Cortex of kidney (tissue), 1 donor: Measurements from ENCODE around the gene ATP2B2.

Experiments used
- DNase-seq: peaks from one replicate; lab custom pipeline; 2025; lab: John Stamatoyannopoulos, UW

Gene ATP2B2

DNA sequence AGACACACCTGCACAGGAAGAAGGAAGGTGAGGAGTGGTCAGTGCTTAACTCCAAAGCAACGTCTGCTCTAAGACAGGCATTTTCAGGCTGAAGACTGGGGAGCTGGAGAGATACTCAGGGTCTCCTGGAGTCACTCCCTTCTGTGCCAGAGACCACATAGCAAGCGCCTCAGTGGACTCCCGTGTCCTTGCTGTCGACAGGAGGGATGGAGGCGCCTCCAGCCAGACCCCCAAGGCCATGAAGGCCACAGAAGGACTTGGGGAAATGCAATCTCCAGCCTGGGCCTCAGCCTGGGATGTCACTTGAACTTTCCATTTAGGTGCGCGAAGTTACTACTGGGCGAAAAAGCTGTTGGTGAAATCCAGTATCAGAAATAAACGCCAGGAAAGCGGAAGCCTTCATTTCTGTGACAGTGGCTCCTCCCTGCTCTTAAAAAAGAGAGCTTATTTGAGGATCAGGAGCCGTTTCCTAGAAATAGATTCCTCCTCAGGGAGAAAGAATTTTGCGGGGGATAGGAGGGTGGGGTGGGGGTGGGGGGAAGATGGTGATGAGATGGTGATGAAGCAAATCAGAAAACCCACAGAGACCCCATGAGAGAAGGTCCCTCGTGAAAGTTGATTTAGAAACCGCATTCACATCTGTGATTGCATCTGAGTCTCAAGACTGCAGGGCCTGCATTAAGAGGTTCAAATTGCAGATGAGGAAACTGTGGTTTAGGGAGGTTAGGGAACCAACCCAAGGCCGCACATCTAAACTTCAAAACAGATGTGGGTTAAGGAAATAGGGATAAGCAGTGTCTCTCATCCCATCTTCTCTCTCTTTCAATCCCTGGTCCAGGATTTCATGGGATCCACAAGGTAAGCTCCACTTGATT, 78.8 kb downstream of the ATP2B2 start:
- DNase-seq = no peak

DNA sequence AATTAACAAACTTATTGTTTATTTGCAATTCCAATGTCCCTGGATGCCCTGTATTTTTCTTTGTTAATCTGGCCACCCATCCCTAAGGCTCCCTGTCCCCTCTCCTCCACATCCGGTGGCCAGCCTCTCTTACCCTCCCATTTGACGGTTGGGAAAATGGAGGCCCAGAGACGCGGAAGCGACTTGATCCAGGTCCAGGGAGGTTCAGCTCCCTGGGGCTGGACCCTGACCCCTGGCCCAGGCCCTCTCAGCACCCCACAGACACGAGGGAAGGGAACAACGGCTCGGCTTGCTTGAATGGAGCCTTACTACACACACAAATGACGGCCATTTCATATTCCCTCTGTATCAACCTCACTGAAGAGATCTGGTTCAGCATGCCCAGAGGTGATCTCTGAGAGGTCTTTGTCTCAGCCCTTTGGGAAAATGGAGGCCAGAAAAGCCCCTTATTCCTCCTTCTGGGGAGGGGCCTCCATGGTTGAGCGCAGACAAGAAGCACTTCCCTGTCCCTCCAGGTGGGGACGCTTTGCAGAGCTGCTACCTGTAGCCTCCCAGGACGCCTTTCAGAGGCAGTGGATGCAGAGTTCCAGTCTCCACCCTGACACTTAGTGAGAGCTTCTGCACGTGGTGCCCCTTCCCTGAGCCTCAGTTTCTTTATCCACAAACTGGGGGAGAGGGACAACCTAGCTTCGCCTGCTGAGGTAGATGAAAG, 82.1 kb downstream of the ATP2B2 start:
- no peak for DNase-seq

DNA sequence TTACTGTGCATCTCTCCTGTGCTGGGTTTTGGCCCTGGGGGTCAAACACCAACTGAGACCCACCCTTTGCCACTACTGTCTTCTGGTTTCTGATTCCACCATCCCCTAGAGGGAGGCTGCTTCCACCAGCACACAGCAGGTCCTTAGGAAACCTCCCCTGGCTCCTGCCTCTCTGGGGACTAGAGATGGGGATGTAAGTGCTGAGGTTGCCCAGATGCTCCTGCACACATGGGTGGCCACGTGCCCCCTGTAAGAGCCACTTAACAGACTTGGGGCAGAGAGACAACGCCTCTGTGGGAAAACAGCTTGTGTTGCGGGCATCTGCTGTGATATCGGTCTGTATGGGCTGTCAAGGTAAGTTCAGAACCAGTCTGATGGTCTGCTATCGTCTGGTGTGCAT, 83.4 kb downstream of the ATP2B2 start:
- DNase-seq = no peak

DNA sequence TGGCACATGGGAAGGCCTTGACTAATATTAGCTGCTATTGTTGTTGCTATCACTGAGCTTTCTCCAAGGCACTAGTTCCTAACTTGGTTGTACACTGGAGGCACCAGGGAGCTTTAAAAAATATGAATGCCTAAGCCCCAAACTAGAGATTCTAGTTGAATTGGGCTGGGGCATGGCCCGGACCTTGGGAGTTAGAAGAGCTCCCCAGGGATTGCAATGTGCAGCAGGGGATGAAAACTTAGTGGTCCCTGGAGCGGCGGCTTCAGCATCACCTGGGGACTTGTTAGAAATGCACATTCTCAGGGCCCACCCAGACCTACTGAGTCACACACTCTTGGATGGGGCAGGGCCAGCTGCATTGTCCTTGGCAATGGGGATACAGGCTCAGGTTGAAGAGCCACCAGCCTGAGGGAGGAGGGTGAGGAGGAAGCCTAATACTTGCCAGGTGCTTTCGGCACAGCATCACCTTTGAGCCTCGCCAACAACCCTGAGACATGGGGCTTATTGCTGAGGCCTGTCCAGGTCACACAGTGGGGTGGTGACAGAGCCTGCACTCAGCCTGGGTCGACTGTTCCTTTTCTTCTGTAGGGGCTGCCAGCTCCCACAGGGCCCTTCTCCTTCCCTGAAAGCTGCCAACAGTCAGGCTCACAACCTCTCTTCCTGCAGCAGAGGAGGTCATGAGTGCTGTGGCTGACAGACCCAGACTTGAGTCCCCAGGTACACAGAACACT, 84.5 kb downstream of the ATP2B2 start:
- DNase-seq = no peak

DNA sequence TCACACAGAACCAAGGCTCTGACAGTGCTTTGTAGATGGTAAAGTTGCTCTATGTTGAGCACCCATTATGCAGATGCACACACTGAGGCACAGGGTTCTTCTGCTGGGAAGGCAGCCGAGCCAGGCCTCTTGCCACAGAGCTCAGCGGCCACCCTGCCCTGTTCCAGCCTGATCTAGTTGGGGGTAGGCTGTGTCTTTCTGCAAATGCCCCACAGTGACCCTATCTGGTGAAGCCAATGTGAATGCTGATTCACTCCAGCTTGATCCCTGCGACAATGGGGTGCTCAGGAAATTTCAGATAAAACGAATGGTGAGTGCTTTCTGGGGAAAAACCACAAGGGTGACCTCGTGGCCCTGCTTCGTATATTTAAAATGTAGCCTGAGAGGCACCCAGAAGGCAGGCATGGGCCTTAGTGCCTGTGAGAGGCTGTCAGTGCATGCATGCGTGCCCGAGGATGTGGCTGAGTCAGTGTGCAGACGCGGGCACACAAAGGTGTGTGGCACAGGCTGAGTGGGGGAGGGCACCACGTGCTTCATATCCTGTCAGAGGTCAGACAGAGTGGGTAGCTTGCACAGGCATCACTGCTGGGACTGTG, 85.7 kb downstream of the ATP2B2 start:
- DNase-seq = no peak

DNA sequence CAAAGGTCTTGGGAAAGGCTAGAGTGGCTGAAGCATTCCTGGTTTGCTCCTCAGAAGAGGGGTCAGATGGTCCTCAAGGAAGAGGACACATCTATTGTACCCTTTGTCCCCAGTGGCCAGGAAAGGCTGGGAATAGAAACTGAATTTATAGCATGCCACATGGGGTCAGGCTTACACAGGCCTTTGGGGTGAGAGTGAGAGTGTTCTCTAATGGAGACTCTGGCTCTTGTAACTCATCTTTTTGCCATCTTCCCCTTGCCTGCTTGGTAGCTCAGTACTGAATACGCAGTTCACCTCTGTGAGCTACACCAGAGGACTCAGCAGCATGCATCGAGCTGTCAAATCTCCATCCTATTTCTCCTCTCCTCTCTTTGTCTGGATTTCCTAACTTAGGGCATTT, 87.5 kb downstream of the ATP2B2 start:
- DNase-seq = no peak

DNA sequence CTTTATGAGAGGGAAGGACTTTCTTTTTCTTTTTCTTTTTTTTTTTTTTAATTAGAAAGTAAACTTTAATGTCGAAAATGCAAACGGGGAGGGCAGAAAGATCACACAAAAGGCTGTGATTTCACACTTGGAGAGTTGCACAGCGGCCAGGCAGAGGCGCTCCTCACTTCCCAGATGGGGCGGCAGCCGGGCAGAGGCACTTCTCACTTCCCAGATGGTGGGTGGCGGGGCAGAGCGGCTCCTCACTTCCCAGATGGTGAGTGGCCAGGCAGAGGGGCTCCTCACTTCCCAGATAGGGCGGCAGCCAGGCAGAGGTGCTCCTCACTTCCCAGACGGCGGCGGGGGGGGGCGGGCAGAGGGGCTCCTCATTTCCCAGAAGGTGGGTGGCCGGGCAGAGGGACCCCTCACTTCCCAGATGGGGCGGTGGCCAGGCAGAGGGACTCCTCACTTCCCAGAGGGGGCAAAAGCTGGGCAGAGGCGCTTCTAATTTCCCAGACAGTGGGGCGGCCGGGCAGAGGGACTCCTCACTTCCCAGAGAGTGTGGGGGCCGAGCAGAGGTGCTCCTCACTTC, 88.6 kb downstream of the ATP2B2 start:
- no peak for DNase-seq

DNA sequence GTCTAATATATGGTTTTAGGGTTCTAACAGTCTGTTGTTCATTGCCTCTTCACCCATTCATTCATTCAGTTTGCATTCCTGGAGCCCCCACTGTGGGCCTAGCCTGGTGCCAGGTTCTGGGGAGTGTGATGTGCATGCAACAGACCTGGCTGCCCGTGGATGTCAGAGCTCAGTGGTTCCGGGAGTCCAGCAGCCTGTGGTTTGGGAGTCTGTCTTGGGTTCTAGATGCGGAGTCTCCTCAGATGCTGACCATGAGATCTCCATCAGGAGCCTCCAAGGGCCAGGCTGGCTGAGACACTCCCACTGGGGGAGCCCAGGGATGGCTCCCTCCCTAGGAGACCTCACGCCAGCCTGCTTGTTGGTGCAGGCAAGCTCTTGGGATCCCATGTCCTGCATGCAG, 92.3 kb downstream of the ATP2B2 start:
- no peak for DNase-seq

DNA sequence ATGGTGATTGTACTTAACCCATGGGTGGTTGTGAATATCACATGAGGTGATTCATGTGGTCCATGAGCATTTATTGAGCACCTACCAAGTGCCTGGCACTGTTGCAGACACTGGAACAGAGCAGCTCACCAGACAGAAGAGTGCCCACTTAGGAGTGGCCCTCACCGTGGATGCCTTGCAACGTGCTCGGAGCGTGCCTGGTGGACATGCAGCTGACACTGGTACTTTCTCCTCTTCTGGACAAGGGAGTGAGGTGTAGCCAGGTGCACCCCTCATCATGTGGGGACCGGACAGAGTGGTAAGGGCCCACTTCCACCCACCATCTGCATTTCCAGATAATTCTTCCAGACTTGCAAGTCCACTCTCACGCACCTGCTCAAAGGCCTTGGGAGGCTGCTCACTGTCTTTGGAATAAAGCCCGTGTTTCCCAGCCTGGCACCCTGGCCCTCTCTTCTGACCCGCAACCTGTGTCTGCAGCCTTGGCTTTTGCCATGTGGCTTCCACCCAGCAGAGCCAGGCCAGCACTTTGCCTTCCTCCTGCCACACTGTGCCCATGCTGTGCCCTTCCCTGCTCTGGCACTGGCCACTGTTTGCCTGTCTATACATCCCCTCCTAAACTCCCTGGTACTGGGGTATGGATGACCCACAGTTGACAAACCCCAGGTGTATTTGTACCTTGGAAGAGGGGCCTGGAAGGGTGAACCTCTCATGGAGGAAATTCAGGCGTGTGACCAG, 93.6 kb downstream of the ATP2B2 start:
- no peak for DNase-seq

DNA sequence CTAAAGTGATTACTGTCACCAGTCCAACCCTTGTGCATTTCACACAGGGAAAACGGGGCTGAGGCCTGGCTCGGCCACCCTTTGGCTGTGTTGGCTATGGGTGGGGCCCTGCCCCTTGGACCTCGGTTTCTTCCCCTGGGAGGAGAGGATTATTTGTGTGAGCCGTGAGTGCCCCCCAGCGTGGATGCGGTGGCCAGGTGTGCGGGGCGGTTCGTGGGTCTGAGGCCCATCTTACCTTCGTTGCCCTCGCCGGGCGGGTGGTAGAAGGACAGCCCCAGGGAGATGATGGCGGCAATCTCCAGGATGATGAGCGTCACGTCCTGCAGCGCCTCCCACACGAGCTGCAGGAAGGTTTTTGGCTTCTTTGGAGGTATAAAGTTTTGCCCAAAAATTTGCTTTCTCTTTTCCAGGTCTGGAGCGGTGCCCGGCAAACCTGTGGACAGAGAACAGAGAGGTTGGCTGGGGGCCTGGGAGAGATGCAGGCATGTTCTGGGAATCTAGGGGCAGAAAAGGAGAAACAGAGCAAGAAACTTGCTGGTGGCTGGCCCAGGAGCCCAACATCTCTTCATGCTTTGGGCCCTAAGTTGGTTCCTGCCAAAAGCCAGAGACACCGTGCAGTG, 94.9 kb downstream of the ATP2B2 start:
- DNase-seq = no peak

DNA sequence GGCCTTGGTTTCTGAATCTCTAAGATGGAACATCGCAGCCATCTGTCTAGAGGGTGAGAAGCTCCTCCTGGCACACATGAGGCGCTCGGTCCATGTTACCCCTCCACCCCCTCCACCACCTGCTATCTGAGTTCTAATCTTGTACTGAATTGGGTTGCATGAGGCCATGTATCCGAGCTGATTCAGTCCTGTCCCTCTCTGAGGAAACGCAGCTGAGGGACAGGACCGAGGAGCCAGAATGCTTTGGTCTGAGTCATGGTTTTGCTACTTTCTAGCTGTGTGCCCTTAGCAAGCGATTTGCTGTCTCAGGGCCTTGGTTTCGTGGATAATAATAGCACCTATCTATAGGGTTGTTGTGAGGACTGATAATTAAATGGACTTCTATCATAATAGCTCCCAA, 96.7 kb downstream of the ATP2B2 start:
- DNase-seq = no peak

DNA sequence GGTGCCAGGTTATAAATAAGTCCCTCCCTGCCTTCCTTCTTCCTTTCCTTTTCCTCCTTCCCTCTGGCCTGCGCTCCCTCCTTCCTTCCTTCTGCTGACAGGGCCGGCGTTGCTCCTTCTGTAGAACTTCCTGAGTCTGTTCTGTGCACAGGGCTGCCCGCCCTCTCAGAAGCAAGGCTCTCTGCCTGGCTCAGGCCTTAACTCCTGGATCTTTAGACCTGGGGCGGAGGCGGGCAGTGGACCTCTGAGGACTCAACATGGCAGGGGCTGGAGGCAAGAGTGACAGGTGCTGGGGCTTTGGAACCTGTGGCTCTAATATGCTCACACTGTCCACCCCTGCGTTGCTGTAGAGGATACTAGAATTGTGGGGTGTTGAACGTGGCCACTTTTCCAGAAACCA, 98.0 kb downstream of the ATP2B2 start:
- DNase-seq = no peak

DNA sequence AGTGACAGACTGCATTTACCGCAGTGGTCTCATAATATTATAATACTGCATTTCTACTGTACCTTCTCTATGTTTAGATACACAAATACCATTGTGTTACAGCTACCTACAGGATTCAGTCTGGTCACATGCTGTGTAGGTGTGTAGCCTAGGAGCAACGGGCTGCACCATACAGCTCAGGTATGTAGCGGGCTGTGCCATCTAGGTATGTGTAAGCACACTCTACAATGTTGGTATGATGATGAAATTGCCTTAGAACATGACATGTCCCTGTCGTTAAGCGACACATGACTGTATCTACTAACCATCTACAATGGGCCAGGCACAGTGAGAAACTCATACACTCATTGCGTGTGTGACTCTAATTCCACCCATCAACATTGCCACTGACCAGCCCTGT, 99.0 kb downstream of the ATP2B2 start:
- DNase-seq = no peak

DNA sequence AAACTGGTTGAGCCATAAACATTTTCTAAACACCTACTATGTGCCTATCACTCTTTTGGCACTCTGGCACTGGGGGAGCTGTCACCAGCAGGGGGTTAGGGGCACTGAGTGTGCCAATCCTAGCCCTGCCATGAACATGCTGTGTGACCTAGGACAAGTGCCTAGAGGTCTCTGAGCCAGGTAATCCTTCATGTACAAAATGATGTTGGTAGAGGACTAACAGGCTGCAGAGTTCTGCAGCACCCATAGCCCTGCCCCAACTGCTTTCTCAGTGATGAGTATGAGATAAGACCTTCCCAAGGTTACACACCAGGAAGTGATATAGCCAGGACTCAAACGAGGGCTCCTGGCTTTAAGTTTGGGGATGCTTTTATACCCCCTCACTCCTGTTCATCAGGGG, 99.6 kb downstream of the ATP2B2 start:
- no peak for DNase-seq

DNA sequence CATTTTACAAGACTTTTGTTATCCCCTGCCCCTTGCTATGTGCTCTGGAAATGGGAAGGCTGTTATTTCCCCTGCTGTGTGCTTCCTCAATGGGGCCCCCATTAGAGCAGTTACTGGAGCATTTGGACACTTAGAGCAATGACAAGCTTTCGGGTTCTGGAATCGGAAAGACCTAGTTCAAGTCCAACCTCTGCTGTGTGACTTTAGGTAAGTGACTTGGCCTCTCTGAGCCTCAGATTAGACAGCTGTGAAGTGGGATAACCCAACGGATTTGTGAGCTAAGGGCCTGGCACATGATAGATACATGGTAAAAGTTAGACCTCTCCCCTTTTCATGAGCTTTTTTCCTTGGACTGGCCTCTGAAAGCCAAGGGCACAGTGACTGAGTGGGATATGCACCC, 100.5 kb downstream of the ATP2B2 start:
- DNase-seq = no peak

DNA sequence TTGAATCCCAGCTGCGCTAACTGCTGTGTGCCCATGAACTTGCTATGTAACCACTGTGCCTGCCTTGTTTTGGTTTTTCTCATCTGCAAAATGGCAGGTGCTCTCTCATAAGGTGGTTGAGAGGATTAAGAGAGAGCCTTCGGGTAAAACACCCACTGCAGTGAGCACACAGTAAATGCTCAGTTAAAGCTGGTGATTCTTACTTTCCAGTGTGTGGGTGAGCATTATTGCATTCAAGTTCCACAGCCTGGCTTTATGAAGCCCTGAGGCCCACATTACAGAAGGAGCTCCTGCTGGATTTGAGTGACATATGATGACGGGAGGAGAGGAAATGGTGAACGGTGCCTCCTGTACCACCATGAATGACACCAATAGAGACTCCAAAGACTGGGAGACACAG, 101.0 kb downstream of the ATP2B2 start:
- DNase-seq = no peak

DNA sequence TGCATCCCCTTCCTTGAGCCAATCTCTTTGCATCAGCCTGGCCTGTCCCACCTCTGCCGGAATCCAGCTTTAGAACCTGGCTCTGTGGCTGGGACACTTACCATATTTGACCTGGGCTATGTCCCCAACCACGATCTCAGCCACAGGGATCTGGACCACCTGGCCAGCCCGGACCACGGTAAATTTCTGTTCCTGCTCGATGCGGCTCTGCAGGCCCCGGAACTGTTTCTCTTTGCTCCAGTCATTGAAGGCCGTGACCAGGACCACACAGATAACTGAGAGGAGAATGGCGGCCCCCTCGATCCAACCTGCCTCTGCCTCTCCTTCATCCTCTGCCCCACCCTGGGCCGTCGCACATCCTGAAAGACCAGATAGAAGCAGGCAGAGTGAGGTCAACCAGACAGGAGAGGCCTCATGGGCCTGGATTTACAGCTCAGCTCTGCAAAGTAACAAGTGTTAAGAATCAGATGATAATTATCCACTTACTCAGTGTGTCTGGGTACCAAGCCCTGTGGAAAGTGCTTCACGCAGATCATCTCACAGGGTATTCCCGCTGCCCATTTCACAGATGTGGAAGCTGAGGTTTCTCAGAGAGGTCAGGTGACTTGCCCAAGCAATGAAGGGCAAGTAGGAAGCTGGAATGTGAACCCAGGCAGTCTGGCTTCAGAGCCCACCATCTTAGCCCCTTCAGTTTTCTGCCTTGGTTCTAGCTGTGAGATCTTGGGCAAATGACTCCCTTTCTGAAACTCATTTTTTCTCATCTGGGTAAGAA, 103.2 kb downstream of the ATP2B2 start:
- no peak for DNase-seq

DNA sequence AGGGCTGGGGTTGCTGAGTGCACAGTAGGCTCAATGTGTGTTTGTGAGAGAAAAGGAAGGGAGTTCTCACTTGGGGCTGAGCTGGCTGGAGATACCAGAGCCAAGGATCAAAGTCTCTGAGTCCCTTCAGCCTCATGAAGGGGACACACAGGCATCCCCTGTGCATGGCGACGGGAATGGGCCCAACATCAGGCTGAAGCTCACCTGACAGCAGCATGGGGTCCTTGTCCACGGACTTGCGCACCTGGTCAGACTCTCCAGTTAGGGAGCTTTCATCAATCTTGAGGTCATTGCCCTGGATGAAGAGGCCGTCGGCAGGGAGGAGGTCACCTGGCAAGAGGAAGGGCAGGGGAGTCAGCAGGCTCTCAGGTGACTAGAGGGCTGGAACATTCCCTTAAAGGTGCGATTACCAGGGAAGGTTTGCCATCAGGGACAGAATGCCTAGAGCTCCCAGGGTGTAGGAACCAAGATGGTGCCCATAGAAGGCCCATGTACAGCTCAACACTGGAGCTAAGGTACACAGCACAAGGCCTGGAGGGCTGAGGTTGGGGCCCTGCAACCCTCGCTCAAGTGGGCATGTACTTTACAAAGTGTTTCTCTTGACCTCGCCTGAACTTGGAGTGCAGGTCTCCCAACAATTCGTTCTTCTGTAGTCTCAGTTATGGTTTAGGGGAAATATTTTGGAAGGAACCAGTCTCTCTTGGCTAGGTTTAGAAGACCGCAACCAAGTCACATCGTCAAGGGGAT, 104.5 kb downstream of the ATP2B2 start:
- DNase-seq = no peak

DNA sequence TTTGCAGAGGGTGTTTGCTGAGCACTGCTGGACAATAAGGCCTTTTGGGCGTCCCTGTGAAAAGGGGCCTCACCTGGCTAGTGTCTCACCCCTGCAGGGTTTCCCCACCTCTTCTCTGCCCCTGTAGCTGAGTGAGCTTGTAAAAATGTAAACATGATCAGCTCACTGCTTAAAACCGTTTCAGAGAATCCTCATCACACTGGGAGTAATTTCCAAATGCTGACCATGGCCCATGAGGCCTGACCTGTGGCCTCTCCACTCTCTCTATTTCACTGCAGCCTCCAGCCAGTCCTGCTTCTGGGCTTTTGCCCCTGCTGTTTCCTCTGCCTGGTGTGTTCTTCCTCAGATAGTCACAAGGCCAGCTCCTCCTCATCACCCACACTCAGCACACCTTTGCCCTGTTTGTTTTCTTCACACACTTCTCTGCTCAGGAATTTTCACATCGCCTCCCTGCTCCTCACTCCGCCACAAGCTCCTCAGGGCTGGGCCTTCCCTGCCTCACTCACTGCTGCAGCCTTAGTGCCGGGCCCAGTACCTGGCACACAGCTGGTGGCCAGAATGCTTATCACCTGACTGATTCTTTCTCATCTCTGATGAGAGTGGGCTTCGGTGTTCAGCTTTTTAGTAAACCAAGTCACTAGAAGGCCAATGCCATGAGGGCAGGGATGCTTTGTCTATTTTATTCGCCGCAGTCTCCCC, 105.2 kb downstream of the ATP2B2 start:
- DNase-seq = no peak
